Progenitor cell of endocrine pancreas (in vitro differentiated cells): Measurements from ENCODE around the gene HGF. TPM values are rescaled to one million over a fixed set of nuclear protein-coding genes. Genes with fewer than 3 reads are reported as not detected.

Experiments
- DNase-seq: peaks from one replicate; pipeline ENCODE4 v3.0.0; 2021; ENCODE audit warnings: low spot score; ENCODE audit not compliant: unreplicated experiment
- H3K27ac Mint-ChIP-seq: 2 replicates; pipeline ENCODE4 v1.8.0; 2021; ENCODE audit warnings: mild to moderate bottlenecking, moderate library complexity, mixed read lengths
- H3K27me3 Mint-ChIP-seq: 2 replicates; pipeline ENCODE4 v1.8.0; 2021; ENCODE audit warnings: mixed read lengths
- H3K36me3 Mint-ChIP-seq: 2 replicates; pipeline ENCODE4 v1.8.0; 2022; ENCODE audit warnings: mixed read lengths; ENCODE audit not compliant: insufficient read depth
- H3K4me1 Mint-ChIP-seq: 2 replicates; pipeline ENCODE4 v1.8.0; 2021; ENCODE audit warnings: low read depth, mixed read lengths
- H3K4me3 Mint-ChIP-seq: 2 replicates; pipeline ENCODE4 v1.8.0; 2021; ENCODE audit warnings: low read depth, mild to moderate bottlenecking, moderate library complexity, mixed read lengths
- H3K9me3 Mint-ChIP-seq: 2 replicates; pipeline ENCODE4 v1.8.0; 2021; ENCODE audit warnings: low read depth, mixed read lengths
- total RNA-seq: library from RNA; stranded (reverse); gene quantifications from 2 replicates; pipeline ENCODE4 v1.2.1, GENCODE V29; 2021
- TF ChIP-seq, protein P1 (sequence below): fragments of 200-600 bp; sonication (generic); IDR thresholded peaks from one replicate; pipeline ENCODE4 v1.5.0; 2021; ENCODE audit warnings: antibody characterized with exemption, mild to moderate bottlenecking; ENCODE audit not compliant: unreplicated experiment

HGF gene
- total RNA-seq, 1 donor from 2014 or later: not detected

DNA sequence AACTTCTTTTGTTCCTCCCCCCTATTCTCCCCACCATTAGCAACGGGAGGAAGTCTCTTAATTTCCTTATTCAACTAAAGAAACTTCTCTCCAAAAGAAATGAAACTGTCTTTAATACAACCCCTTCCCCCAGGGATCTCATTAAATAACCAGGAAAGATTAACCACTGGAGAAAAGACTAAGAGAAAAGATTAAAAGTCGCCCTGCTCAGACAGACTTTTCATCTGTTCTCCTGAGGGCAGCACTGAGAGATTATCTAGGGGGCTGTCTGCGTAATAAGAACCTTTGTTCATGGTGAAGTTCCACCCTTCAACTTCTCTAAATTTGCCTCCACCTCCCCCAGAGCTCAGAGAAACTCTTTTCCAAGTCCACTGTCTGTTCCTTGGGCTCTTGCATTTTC lies 105.5 kb downstream of the HGF start:
- TF ChIP-seq, protein P1, sequence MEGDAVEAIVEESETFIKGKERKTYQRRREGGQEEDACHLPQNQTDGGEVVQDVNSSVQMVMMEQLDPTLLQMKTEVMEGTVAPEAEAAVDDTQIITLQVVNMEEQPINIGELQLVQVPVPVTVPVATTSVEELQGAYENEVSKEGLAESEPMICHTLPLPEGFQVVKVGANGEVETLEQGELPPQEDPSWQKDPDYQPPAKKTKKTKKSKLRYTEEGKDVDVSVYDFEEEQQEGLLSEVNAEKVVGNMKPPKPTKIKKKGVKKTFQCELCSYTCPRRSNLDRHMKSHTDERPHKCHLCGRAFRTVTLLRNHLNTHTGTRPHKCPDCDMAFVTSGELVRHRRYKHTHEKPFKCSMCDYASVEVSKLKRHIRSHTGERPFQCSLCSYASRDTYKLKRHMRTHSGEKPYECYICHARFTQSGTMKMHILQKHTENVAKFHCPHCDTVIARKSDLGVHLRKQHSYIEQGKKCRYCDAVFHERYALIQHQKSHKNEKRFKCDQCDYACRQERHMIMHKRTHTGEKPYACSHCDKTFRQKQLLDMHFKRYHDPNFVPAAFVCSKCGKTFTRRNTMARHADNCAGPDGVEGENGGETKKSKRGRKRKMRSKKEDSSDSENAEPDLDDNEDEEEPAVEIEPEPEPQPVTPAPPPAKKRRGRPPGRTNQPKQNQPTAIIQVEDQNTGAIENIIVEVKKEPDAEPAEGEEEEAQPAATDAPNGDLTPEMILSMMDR: no peak
- Mint-ChIP-seq H3K27ac (no peak overlapping the region), H3K36me3 (no peaks in the 10 kb centered on the region), H3K9me3 (no peaks in the 10 kb centered on the region), H3K4me3 (no peak overlapping the region), H3K4me1 (no peaks in the 10 kb centered on the region), H3K27me3 (no peaks in the 10 kb centered on the region)
- DNase-seq: no peak

DNA sequence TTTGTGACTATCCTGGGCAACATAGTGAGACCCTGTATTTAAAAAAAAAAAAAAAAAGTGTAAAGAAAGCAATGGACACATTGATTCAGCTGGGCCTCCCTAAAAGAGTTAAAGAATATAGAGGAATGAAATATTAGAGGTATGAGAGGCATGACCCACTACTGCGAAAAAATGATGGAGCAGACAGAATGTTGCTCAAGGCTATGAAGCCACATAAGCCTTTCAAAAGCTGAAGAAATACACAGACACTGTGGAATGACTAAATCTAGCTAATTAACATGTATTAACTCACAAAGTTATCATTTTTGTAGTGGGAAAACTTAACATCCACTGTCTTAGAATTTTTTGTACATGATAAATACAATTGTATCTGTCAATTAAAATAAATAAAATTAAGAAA lies 107.3 kb downstream of the HGF start:
- no peaks in the 10 kb centered on the region for H3K36me3 Mint-ChIP-seq

DNA sequence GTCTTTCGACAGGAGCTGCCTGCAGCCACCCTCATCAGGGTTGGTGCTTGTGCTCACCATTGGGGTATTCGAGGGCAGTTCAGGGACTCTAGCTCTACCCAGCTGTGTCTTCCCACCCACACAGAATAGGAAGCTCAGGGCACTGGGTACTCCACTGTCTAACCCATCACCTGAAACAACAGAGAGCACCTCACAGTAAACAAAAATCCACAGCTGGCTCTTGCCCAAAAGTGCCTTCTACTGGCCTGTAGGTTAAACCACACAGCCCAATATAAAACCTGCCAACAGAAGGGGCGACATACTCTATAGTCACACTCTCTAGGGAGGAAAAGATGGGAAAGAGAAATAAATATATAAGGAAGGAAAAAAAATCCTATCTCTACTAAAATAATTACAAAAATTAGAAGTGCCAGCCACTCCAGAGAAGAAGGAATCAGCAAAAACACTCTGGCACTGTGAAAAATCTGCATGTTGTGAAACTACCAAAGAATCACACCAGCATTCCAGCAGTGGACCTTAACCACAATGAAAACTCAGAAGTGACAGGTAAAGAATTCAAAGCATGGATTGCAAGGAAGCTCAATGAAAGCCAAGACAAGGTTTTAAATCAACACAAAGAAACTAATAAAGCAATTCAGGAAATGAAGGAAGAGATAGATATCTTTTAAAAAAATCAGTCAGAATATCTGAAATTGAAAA lies 110.0 kb downstream of the HGF start:
- Mint-ChIP-seq H3K27me3 (no peaks in the 10 kb centered on the region), H3K27ac (no peak overlapping the region), H3K36me3 (no peaks in the 10 kb centered on the region), H3K4me1 (no peaks in the 10 kb centered on the region), H3K4me3 (no peak overlapping the region), H3K9me3 (no peaks in the 10 kb centered on the region)
- no peak for DNase-seq
- TF ChIP-seq, protein P1: no peak

More for the DNA sequence above, 107.3 kb downstream of the HGF start:
- H3K4me1 Mint-ChIP-seq: no peaks in the 10 kb centered on the region
- DNase-seq: no peak
- H3K27me3 Mint-ChIP-seq: no peaks in the 10 kb centered on the region
- no peak overlapping the region for H3K4me3 Mint-ChIP-seq
- TF ChIP-seq, protein P1: no peak
- no peaks in the 10 kb centered on the region for H3K9me3 Mint-ChIP-seq
- H3K27ac Mint-ChIP-seq: no peak overlapping the region

DNA sequence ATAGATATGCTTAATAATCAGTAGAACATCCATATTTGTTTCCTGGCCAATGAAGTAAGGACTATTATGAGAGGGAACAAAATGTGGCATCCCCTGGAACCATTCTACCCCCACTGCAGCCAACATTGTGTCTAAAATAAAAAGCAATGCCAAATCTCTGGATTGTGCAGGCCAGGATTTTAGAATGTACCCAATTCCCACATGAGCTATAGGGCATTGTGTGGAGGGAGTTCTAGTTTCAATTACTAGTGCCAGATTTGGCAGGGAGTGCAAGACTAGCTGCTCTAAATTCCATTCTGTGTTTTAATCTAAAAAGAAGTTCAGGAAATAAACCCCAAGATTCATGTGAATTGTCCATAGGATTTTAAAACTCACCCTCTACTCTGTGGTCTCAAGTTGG lies 112.3 kb downstream of the HGF start:
- Mint-ChIP-seq H3K27ac (no peak overlapping the region), H3K4me3 (no peak overlapping the region), H3K36me3 (no peaks in the 10 kb centered on the region), H3K4me1 (no peaks in the 10 kb centered on the region), H3K27me3 (no peaks in the 10 kb centered on the region), H3K9me3 (peaks cover 7% of the 10 kb centered on the region)
- no peak for DNase-seq
- TF ChIP-seq, protein P1: no peak

DNA sequence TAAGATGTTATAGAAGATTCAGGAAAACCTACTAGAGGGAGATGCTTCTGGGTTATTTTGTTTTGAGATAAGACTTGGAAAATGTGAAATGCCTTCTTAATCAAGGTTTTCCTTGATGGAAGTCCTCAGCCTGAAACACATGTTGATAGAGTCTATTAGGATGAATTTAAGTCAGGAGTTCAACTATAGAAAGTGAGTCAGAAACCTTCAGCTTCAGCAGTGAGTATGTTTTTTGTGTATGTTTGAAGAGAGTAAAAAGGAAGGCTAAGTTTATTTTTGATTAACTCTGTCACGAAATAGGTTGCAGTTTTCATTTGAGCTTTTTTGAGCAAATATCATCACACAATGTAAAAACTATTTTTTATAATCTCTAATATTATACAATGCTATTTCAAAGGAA lies 114.6 kb downstream of the HGF start:
- no peak overlapping the region for H3K27ac Mint-ChIP-seq
- H3K4me3 Mint-ChIP-seq: no peak overlapping the region
- H3K9me3 Mint-ChIP-seq: peaks cover 21% of the 10 kb centered on the region
- no peak for DNase-seq
- no peaks in the 10 kb centered on the region for H3K4me1 Mint-ChIP-seq
- no peaks in the 10 kb centered on the region for H3K27me3 Mint-ChIP-seq
- TF ChIP-seq, protein P1: no peak
- peaks cover 2% of the 10 kb centered on the region for H3K36me3 Mint-ChIP-seq
